Endodermal cell (in vitro differentiated cells): ENCODE measurements around the gene SELPLG. TPM values are rescaled to one million over a fixed set of nuclear protein-coding genes. Genes with fewer than 3 reads are reported as not detected.

Source experiments
- DNase-seq: peaks from one replicate; pipeline ENCODE4 v3.0.0-alpha.2; 2017
- H3K27ac ChIP-seq: 2 replicates; pipeline ENCODE4 v1.5.1; 2013; ENCODE audit warnings: mild to moderate bottlenecking, low read depth, low read length, moderate library complexity
- H3K27me3 ChIP-seq: 2 replicates; pipeline ENCODE4 v1.6.1; 2013; ENCODE audit warnings: mild to moderate bottlenecking, low read length, moderate library complexity; ENCODE audit not compliant: insufficient read depth, control insufficient read depth, poor library complexity, severe bottlenecking
- H3K36me3 ChIP-seq: 2 replicates; pipeline ENCODE4 v1.7.0; 2013; ENCODE audit warnings: mild to moderate bottlenecking, low read length, moderate library complexity; ENCODE audit not compliant: control insufficient read depth, insufficient read depth
- H3K4me1 ChIP-seq: one replicate; pipeline ENCODE4 v1.7.0; 2013; ENCODE audit warnings: low read length; ENCODE audit not compliant: control insufficient read depth, insufficient read depth
- H3K4me3 ChIP-seq: 2 replicates; pipeline ENCODE4 v1.5.1; 2013; ENCODE audit warnings: mild to moderate bottlenecking, low read length, moderate library complexity
- H3K9ac ChIP-seq: 2 replicates; pipeline ENCODE4 v1.6.1; 2013; ENCODE audit warnings: mild to moderate bottlenecking, low read length, moderate library complexity; ENCODE audit not compliant: poor library complexity, severe bottlenecking; ENCODE audit errors: extremely low read depth
- H3K9me3 ChIP-seq: 2 replicates; pipeline ENCODE4 v1.6.1; 2013; ENCODE audit warnings: mild to moderate bottlenecking, low read length, moderate library complexity; ENCODE audit not compliant: control insufficient read depth
- H3K27ac Mint-ChIP-seq: 2 replicates; pipeline ENCODE4 v1.8.0; 2020; ENCODE audit warnings: mixed read lengths
- H3K27me3 Mint-ChIP-seq: 2 replicates; pipeline ENCODE4 v1.8.0; 2021; ENCODE audit warnings: mild to moderate bottlenecking, mixed read lengths; ENCODE audit not compliant: insufficient read depth
- H3K36me3 Mint-ChIP-seq: 2 replicates; pipeline ENCODE4 v1.8.0; 2020; ENCODE audit warnings: low read depth, mixed read lengths
- H3K4me1 Mint-ChIP-seq: 2 replicates; pipeline ENCODE4 v1.8.0; 2020; ENCODE audit warnings: mixed read lengths
- H3K4me3 Mint-ChIP-seq: 2 replicates; pipeline ENCODE4 v1.8.0; 2020; ENCODE audit warnings: mild to moderate bottlenecking, moderate library complexity, mixed read lengths
- H3K9me3 Mint-ChIP-seq: 2 replicates; pipeline ENCODE4 v1.8.0; 2020; ENCODE audit warnings: mild to moderate bottlenecking, mixed read lengths
- CTCF ChIP-seq: fragments of 200-600 bp; sonication (generic); conservative IDR thresholded peaks from 2 replicates; pipeline ENCODE4 v1.5.0; 2021; ENCODE audit warnings: antibody characterized with exemption, mild to moderate bottlenecking
- WGBS, 2 experiments: methylation state at CpG; one replicate each; pipeline versions ENCODE4 v1.1.5 to v1.1.7; 2013; ENCODE audit warnings: missing lambda C conversion rate in 2 of 2, mixed read lengths in 1 of 2; ENCODE audit not compliant: insufficient coverage in 1 of 2, insufficient read length in 1 of 2; 5-methylcytosine and 5-hydroxymethylcytosine counted together
- total RNA-seq, 2 donors: library from RNA; stranded (reverse); fragmentation: NEBNext Ultra II Directional in 1 of 2; extraction: Animal tissue kit (Norgen Biotek cat#: 25700) in 1 of 2; gene quantifications; 2 replicates in 1 of 2; 3 replicates in 1 of 2; pipeline ENCODE4 v1.2.1, GENCODE V29; 2021

The SELPLG gene
- total RNA-seq, 2 donors from 2014 or later, result 0.13 TPM; not detected in 1

DNA sequence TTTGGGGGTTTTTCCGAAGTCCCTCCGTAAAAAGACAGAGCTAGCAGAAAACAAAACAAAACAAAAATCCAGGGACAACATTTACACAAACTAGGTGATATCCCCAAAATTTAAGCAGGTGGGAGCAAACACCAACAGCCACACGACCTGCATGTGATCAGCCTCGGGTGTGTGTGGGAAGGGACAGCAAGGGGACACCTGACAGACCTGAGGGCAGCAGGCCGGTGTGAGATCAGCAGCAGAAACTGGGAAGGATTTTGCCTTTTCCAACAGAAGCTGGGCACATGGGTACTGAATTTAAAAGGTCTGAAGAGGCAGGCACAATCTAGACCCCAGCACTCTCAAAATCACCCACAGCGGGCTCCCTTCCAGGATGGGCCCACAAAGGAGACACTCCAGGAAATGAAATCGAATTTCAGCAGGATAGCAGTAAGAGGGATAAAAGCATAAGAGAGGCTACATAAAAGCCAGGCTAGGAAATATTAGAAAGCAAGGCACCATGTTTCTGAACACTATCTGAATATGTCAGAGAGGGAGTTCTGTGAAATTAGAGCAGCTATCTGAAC, 36.5 kb upstream of the SELPLG start:
- Mint-ChIP-seq H3K9me3 (no peaks in the 10 kb centered on the region), H3K36me3 (peaks cover 9% of the 10 kb centered on the region), H3K27ac (peak overlapping the region; percentile 75), H3K4me1 (peaks cover 9% of the 10 kb centered on the region), H3K27me3 (no peaks in the 10 kb centered on the region), H3K4me3 (no peak overlapping the region)
- Histone ChIP-seq H3K27me3 (no peaks in the 10 kb centered on the region), H3K27ac (no peak overlapping the region), H3K9me3 (no peaks in the 10 kb centered on the region), H3K4me1 (no peaks in the 10 kb centered on the region), H3K36me3 (peaks cover 17% of the 10 kb centered on the region), H3K4me3 (no peak overlapping the region), H3K9ac (no peak overlapping the region)
- DNase-seq, result no peak
- no peak for TF ChIP-seq CTCF
- 76 to 87% methylated on average over 5 to 7 of the region's 7 CpGs for WGBS, 2 experiments

- TF ChIP-seq CTCF, result no peak
- no peak overlapping the region for H3K4me3 Mint-ChIP-seq
- 100% methylated on average over 1 of the region's 1 CpG for WGBS, 2 experiments
- Histone ChIP-seq H3K4me3 (no peak overlapping the region), H3K9me3 (no peaks in the 10 kb centered on the region), H3K27ac (no peak overlapping the region), H3K36me3 (peaks cover 24% of the 10 kb centered on the region), H3K4me1 (no peaks in the 10 kb centered on the region), H3K9ac (no peak overlapping the region), H3K27me3 (no peaks in the 10 kb centered on the region)
- peaks cover 9% of the 10 kb centered on the region for H3K4me1 Mint-ChIP-seq
- DNase-seq, result no peak
- peaks cover 3% of the 10 kb centered on the region for H3K36me3 Mint-ChIP-seq
- H3K27ac Mint-ChIP-seq, result no peak overlapping the region
- no peaks in the 10 kb centered on the region for H3K9me3 Mint-ChIP-seq
- no peaks in the 10 kb centered on the region for H3K27me3 Mint-ChIP-seq
Measured at GRCh38 chr12:108668542-108668941, 34.8 kb upstream of the SELPLG start.

- Histone ChIP-seq H3K9ac (no peak overlapping the region), H3K4me3 (no peak overlapping the region), H3K9me3 (no peaks in the 10 kb centered on the region), H3K27ac (no peak overlapping the region), H3K4me1 (no peaks in the 10 kb centered on the region), H3K27me3 (no peaks in the 10 kb centered on the region), H3K36me3 (peaks cover 24% of the 10 kb centered on the region)
- Mint-ChIP-seq H3K27ac (no peak overlapping the region), H3K4me1 (peaks cover 6% of the 10 kb centered on the region), H3K36me3 (peaks cover 7% of the 10 kb centered on the region), H3K27me3 (no peaks in the 10 kb centered on the region), H3K9me3 (no peaks in the 10 kb centered on the region), H3K4me3 (no peak overlapping the region)
- 94 to 100% methylated on average over 4 to 8 of the region's 8 CpGs for WGBS, 2 experiments
- no peak for TF ChIP-seq CTCF
- DNase-seq, result no peak
Measured at GRCh38 chr12:108668063-108668462, 34.4 kb upstream of the SELPLG start.
